ENCODE measurements around the gene EEPD1.
"Not testable (repeated sequence)": the region's sequence is repeated elsewhere in the genome, so short reads cannot be mapped to it uniquely, and the experiment has no call there.

The EEPD1 gene

DNA sequence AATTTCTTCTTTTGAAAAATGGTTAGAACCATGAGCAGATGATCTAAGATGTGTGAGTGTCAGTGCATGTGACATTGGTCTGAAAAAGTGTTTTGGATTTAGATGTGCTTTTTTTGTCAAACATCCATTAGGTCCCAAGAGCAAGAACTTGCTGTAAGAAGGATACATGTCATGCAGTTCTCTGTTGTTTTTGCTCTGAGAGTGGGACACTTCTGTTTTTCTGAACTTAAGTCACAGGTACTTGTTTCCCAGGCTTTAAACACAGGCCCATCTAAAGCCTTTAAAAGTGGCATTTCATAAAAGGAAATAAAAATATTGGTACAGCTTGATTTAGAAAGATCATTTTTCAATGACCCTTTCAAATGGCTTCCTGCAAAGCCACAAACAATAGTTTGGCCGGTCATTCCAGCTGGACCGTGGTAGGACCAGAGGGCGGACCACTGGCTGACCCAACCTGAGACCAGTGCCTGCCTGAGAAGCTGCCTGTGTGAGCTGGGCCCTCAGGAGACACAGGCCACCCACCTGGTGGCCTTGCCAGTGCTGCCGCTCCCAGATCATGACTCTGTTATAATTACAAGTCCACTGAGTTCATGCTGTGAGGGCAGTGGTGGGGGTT lies 92.7 kb downstream of the EEPD1 start:
- no peak for DNase-seq (ENCODE audit: extremely low read depth in 1 of 2, low read depth in 1 of 2)

DNA sequence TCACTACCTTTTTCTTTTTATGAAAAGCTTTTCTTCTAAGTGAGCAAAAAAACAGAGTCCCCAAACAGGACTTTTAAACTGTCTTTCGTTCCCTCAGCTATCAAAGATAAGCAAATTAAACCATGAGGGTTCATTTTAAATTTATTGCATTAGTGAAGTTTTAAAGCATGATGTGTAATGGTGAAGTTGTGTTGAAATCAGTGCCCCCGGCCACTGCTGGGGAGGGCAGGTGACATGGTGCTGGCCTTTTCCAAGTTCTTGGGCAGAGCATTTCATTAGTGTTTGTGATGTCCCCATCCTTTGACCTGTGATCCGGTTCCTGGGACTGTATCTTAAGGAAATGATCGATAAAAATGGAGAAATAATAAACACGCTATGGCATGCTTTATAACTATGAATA lies 96.0 kb downstream of the EEPD1 start:
- no peak for DNase-seq (ENCODE audit: extremely low read depth in 1 of 2, low read depth in 1 of 2)

DNA sequence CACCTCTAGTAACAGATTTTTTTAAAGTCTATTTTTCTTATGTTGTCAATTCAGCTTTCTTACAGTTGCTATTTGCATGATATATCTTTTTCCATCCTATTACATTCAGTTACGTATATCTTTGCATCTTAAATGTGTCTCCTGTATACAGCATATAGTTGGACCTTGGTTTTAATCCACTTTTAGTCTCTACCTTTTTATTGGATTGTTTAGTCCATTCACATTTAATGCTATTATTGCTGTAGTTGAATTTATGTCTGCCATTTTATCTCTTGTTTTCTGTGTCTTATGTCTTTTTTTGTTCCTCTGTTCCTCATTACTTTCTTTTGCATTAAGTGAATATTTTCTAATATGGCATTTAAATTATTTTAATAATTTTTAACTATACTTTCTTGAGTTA lies 100.6 kb downstream of the EEPD1 start:
- DNase-seq (ENCODE audit: extremely low read depth in 1 of 2, low read depth in 1 of 2): no peak

DNA sequence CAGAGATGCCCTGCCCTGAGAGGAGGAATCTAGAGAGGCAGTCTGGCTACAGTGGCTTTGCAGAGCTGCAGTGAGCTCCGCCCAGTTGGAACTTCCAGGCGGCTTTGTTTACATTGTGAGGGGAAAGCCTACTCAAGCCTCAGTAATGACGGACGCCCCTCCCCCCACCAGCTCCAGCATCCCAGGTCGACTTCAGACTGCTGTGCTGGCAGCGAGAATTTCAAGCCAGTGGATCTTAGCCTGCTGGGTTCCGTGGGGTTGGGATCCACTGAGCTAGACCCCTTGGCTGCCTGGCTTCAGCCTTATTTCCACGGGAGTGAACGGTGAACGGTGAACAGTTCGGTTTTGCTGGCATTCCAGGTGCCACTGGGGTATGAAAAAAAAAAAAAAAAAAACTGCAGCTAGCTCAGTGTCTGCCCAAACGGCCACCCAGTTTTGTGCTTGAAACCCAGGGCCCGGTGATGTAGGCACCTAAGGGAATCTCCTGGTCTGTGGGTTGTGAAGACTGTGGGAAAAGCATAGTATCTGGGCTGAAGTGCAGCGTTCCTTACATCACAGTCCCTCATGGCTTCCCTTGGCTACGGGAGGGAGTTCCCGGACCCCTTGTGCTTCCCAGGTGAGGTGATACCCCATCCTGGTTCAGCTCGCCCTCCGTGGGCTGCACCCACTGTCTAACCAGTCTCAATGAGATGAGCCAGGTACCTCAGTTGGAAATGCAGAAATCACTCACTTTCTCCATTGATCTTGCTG lies 105.6 kb downstream of the EEPD1 start:
- DNase-seq (ENCODE audit: extremely low read depth in 1 of 2, low read depth in 1 of 2): not testable (repeated sequence)

DNA sequence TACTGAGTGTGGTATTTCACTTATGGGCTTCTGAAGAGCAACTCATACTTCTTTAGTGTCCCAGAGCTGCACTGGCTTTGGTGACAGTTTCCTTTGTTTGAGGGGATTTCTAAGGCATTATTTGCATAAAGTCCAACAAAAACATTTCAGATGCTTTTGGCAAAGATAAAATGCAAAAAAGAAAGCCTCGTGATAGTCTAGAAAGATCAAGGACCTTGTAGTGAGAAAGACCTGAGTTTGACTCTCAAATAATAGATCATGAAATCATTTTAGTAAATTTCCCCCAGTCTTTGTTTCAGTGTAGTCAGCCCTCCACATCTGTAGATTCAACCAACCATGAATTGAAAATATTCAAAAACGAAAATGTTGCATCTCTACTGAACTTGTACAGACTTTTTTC lies 107.4 kb downstream of the EEPD1 start:
- DNase-seq (ENCODE audit: extremely low read depth in 1 of 2, low read depth in 1 of 2): no peak

DNA sequence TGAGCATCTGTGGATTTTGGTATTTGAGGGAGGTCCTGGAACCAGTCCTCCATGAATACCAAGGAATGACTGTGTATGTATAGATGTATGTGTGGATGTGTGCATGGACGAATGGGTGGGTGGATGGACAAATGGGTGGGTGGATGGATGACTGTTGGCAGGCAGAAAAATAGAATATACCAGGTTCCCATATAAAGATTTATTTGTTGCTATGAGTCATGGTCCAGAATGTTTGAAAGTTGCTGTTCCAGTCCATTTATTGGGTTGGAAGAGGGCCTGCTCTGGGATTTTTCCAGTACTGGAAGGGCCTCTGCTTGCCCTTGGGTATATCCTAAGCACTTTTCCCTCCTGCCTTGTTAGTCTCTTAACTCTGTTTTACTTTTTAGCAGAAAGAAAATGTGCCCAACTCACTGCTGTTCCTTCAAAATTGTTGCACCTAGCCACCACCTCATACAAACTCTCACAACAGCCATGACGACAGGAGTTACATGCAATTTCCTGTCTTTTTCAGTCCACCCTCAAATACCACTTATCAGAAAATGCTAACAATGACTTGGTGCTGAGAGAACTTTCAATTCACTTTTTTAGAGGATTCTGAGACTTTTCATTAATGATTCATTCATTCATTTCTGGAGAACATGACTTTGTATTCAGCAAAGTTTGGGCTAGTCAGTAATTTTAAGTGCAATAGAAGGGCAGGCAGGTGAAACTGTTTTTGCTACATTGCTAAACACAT lies 108.1 kb downstream of the EEPD1 start:
- no peak for DNase-seq (ENCODE audit: extremely low read depth in 1 of 2, low read depth in 1 of 2)

DNA sequence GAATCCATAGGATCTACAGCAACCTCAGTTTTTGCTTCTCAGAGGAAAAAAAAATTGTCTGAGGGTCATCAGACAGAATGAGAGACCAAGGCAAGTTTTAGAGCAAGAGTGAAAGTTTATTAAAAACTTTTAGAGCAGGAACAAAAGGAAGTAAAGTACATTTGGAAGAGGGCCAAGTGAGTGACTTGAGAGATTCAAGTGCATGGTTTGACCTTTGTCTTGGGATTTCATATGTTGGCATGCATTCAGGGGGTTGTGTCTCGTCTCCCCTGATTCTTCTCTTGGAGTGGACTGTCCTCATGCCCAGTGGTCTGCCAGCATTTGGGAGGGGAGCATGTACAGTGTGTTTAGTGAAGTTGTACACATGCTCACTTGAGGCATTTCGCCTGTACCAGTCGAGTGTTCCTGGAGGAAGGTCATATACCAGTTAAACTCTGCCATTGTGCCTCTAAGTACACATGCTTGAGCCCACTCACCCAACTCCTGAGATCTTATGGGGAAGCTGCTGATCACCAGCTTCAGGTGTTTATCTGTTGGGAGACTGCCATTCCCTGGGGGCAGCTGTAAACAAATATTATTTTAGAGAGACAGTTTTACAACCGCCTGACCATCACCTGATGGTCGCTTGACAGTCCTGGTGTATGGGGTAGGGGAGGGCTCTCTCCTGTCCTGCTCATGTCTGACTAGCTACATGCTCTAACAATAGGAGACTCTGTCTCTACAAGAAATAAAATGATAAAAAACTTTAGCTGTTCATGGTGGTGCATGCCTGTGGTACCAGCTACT lies 109.4 kb downstream of the EEPD1 start:
- no peak for DNase-seq (ENCODE audit: extremely low read depth in 1 of 2, low read depth in 1 of 2)

DNA sequence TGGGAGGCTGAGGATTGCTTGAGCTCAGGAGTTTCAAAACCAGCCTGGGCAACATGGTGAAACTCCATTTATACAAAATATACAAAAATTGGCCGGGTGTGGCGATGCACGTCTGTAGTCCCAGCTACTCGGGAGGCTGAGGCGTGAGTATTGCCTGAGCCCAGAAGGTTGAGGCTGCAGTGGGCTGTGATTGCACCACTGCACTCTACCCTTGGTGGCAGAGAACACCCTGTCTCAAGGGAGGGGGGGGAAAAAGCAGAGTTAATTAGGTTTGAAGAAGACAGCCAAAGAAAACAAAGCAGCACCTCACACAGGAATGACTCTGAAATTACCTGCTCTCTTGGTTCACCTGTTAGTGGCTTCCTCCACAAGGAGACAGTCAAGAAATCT lies 110.0 kb downstream of the EEPD1 start:
- DNase-seq (ENCODE audit: extremely low read depth in 1 of 2, low read depth in 1 of 2): no peak

DNA sequence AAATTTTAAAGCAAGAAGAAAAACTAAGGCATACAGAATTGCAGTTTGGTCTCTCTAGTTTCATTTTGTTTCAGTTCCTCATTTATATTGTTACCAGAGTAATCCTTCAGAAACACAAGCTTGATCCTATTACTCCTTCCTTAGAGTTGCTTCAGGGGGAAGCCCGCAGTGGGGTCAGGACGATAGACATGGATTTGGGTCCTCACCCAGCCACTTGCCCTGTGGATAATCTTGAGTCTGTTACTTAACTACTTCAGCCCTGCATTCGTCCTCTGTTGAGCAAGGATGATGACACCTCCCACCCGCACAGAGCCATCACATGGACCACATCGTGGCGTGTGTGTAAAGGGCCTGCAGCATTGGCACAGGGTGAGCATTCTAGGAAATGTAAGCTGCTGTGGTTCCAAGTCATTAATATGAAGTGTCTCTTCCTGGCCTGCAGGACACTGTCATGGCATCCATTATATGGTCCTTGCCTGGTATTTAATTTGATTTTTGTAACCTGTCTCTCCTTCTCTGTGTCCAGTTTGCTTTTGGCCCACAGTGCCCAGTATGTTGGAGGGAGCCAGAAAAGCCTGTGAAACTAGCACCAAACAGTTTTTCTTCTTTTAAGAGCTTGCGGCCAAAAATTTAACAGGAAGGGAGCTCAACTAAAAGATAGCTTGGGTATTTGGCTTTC lies 111.2 kb downstream of the EEPD1 start:
- DNase-seq (ENCODE audit: extremely low read depth in 1 of 2, low read depth in 1 of 2): no peak

DNA sequence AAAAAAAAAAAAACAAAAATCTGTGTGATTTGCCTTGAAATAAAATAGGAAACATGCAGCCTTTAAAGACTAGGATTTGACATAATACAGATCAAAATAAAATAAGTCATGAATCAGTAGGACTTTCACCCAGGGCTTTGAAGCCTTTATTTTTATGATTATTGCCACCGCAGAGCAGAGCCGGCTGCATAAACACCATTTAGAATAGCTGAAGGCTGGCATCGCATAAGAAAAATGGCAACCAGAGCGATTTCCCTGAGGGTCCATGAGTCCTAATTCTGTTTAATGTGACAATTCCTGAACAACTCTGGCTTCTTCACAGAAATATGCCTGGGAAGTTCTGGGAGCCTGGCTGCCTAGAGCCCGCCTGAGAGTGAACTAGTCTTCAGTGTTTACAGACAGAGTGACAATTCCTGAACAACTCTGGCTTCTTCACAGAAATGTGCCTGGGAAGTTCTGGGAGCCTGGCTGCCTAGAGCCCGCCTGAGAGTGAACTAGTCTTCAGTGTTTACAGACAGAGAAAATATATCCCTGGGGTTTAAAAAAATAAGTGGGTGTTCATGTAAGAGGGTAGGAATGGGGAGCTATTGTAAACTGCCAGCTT lies 112.0 kb downstream of the EEPD1 start:
- DNase-seq (ENCODE audit: extremely low read depth in 1 of 2, low read depth in 1 of 2): no peak

DNA sequence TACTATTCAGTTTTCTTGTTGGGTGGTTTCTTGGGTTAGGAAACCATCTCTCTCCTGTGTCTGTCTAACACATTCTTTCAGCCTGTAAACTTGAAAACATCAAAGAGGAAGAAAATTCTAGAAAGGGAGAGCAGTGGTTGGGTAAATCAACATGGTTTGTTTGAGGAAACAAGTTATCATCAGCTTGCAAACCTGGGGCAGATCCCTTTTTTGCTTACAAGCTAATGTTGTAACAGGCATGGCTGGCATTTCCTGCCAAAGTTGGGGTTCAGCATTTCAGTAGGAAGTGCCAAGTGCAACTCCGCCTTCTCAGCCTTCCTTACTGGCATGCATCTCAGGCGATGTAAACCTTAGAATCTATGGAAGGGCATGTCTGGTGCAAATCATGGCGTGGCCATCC lies 112.6 kb downstream of the EEPD1 start:
- no peak for DNase-seq (ENCODE audit: extremely low read depth in 1 of 2, low read depth in 1 of 2)

DNA sequence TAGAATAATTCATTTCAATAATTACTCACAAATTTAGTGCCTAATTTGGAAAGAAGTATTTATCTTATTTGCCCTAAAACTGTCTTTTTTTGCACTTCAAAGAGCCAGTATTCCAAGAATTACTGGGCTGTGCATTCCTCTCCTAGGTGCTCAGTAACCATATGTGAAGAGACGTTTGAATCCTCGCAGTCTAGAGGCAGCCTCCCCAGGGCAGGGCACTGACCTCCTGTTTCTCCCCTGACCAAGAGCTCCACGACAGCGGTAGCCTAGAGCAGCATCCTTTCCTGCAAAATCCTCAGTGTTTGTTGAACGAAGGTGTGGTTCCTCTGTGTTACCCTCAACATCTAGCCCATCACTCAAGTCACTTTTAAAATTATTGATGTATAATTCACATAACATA lies 113.1 kb downstream of the EEPD1 start:
- DNase-seq (ENCODE audit: extremely low read depth in 1 of 2, low read depth in 1 of 2): no peak

DNA sequence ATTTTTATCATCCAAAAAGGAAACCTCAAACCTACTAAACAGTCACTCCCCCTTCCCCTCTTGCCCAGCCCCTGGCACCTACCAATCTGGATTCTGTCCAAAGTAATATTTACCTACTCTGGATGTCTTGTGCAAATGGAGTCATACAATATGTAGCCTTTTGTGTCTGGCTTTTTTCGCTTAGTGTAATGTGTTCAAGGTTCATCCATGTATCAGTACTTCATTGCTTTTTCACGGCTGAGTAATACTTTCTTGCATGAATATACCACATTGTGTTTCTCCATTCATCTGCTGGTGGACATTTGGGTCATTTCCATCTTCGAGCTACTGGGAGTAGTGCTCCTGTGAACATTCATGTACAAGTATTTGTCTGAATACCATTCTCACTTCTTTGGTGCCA lies 113.6 kb downstream of the EEPD1 start:
- no peak for DNase-seq (ENCODE audit: extremely low read depth in 1 of 2, low read depth in 1 of 2)

DNA sequence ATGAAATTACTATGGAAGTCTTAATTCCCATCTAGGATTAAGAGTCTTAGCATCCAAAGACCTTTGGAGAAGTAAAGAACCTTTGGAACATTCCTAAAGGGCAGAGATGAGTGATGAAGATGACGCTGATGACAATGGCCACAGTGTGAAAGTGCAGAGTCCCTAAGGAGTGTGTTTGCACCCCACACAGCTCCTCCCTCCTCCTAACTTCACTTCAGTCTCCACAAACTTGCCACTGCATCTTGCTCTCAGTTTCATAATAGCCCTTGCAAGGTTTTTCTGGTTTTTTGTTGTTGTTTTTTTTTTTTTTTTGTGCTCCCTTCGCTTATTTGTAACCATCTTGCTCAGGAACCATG lies 119.1 kb downstream of the EEPD1 start:
- DNase-seq (ENCODE audit: extremely low read depth in 1 of 2, low read depth in 1 of 2): no peak

DNA sequence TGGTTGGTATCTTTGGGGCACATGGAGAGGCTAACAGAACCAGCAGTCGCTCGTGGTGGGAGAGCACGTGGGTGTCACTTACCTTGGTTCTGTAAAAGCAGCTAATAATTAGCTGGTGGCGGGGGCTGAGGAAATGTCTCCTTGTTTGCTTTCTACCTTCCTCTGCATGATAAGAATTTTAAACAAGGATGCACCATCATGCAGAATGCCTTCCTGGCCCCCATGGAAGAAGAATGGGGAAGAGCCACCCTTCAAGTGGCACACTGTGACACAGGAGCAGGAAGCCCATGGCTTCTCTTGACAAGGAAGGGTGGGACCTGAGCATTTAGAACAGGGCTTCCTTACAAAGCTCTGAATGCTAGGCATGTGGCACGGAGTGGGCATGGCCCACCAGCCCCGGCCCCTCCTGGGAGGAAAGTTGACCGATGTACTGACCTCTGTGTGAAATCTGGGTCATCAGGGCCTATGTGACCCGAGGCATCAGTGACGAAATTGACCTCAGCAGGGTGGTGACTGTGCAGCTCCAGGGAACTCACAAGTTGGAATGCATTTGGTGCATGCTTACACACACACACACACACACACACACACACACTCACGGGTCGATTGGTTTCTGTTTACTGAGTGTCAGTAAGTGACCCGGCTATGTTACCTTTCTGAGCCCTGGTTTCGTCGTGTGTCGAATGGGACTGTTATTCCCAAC lies 119.7 kb downstream of the EEPD1 start:
- DNase-seq (ENCODE audit: extremely low read depth in 1 of 2, low read depth in 1 of 2): no peak

DNA sequence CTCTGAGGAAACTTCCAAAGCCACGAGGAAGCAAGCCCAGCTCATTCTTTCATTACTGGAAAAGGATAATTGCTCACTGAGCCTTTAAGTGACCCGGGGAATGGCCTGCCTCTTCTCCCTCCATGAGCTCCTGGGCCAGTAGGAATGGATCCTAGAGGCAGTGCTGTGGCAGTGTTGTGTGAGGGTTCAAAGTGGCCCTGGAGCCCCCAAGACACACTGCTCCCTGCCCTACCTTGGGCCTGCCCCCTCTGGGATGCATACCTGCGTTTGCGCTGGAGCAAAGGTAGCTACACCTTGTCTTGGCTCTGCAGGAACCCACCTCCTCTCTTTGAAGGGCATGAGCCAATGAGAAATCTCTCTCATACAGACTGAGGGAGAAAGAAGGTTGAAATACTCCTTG lies 120.8 kb downstream of the EEPD1 start:
- DNase-seq (ENCODE audit: extremely low read depth in 1 of 2, low read depth in 1 of 2): no peak

DNA sequence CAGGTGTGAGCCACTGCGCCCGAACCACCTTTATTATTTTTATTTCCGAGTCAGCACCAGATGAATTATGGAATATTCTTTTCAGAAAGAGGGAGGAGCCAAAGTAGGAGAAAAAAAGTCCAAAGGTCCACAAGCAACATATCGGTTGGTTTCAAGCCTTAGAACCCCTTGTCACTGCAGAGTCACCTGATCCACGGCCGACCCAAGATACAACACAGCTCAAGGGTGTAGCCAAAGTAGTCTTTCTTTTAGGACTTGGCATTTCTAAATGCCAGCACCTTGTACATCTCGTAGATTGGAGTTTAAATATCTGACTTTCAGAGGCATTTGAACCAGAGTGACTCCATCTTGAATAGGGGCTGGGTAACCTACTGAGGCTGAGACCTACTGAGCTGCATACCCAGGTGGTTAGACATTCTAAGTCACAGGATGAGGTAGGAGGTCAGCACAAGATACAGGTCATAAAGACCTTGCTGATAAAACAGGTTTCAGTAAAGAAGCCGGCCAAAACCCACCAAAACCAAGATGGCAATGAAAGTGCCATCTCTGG lies 122.8 kb downstream of the EEPD1 start:
- no peak for DNase-seq (ENCODE audit: extremely low read depth in 1 of 2, low read depth in 1 of 2)

DNA sequence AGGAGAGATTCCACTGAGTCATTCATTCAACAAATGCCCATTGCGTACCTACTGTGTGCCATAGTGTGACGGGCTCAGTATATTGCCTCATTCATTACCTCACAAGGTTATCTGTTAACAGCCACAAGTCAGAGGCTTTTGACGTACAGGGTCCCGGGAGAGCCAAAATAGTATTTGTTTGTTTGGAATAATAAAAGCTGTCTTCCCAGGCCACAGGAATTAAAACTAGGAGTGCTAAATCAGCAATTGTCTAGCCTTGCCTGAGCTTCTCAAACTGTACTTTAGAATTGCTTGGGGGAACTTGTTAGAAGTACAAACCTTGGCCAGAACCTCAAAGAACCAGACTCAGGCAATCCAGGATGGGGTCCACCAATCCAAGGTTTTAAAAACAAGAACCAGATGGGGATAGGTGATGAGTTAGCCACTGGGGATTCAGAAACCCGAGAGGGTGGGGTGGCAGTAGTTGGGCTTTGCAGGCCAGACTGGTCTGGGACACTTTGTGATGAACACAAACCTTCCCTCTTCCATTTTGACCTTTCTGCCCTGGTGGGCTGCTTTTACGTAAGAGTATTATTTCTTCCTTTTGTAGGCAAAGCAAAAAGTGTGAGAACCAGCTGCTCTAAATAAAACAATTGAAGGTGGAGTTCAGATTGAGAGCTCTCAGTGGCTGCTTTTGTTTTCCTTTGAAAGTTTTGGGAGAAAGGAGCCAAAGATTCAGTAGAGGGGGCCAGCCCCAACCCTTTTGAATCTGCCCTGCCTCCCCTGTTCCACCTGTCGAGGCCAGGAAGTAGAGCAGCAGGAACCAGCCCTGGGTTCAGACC lies 123.6 kb downstream of the EEPD1 start:
- DNase-seq (ENCODE audit: extremely low read depth in 1 of 2, low read depth in 1 of 2): no peak

DNA sequence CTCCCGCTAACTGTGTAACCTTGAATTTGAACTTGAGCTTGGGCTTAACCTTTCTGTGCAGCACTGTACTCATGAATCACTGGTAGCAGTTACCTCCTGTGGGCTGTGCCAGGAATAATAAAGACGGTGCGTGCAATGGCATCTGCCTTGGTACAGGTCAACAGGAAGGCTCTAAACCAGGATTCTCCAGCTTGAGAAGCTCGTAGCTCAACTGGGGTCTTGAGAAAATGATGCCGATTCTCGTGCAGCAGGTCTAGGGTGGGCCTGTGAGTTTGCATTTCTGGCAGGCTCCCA lies 124.1 kb downstream of the EEPD1 start:
- no peak for DNase-seq (ENCODE audit: extremely low read depth in 1 of 2, low read depth in 1 of 2)

Data from activated CD8-positive, alpha-beta memory T cell treated with anti-CD3 and anti-CD28 coated beads for 1 hour (primary cell).